HepG2 (cell line): ENCODE measurements around the gene HNRNPM. TPM values are rescaled to one million over a fixed set of nuclear protein-coding genes. Genes with fewer than 3 reads are reported as not detected.

Source experiments
- BCLAF1 ChIP-seq: fragments of 450-650 bp; IDR thresholded peaks from 2 replicates; pipeline ENCODE4 v1.6.1; 2017; ENCODE audit warnings: mild to moderate bottlenecking
- HOMEZ ChIP-seq: IDR thresholded peaks from 2 replicates; pipeline ENCODE4 v1.6.1; 2016; ENCODE audit warnings: low read depth
- KMT2B ChIP-seq: IDR thresholded peaks from 2 replicates; pipeline ENCODE4 v1.6.1; 2016; ENCODE audit warnings: missing genetic modification reagents, missing compliant biosample characterization
- THAP9 ChIP-seq: sonication (generic); formaldehyde crosslinking; IDR thresholded peaks from 2 replicates; pipeline ENCODE4; 2020; ENCODE audit warnings: missing genetic modification reagents, mild to moderate bottlenecking, borderline replicate concordance
- ZBTB14 ChIP-seq: sonication (generic); formaldehyde crosslinking; IDR thresholded peaks from 2 replicates; pipeline ENCODE4 v1.4.0; 2020; ENCODE audit warnings: missing genetic modification reagents
- ZKSCAN8 ChIP-seq: IDR thresholded peaks from 2 replicates; pipeline ENCODE4 v1.6.1; 2016; ENCODE audit warnings: borderline replicate concordance, missing genetic modification reagents, missing compliant biosample characterization
- polyA plus RNA-seq, 8 experiments: library from polyadenylated mRNA; depleted of rRNA in 3 of 8; stranded (reverse) in 7 of 8; unstranded in 1 of 8; fragments of >200 nt; fragmentation: Illumina TruSeq in 4 of 8; extraction: Trizol in 4 of 8; gene quantifications; 2 replicates each; pipeline versions ENCODE4 v1.2.1 to v1.2.3, GENCODE V29; 2011 to 2016; ENCODE audit warnings: low read depth in 4 of 8, missing spikeins in 1 of 8, mixed read lengths in 1 of 8; ENCODE audit not compliant: insufficient read depth in 1 of 8
- total RNA-seq, 5 experiments: library from RNA; depleted of rRNA; stranded (reverse); fragments of >200 nt; fragmentation: Illumina TruSeq; extraction: Trizol; gene quantifications; 2 replicates each; pipeline ENCODE4 v1.2.3, GENCODE V29; 2016; ENCODE audit warnings: low read depth in 1 of 5
- TF ChIP-seq, protein P1 (sequence below): sonication (generic); formaldehyde crosslinking; IDR thresholded peaks from 2 replicates; pipeline ENCODE4 v1.5.1; 2020; ENCODE audit warnings: mild to moderate bottlenecking, missing genetic modification reagents, borderline replicate concordance
- TF ChIP-seq, protein P2 (sequence below): sonication (generic); formaldehyde crosslinking; IDR thresholded peaks from 2 replicates; pipeline ENCODE4 v1.5.0; 2020; ENCODE audit warnings: mild to moderate bottlenecking, missing genetic modification reagents
- TF ChIP-seq, protein P3 (sequence below): sonication (generic); formaldehyde crosslinking; IDR thresholded peaks from 2 replicates; pipeline ENCODE4 v1.4.0; 2020; ENCODE audit warnings: mild to moderate bottlenecking, missing genetic modification reagents
- TF ChIP-seq, protein P4 (sequence below): sonication (generic); formaldehyde crosslinking; IDR thresholded peaks from 2 replicates; pipeline ENCODE4 v1.4.0; 2020; ENCODE audit warnings: mild to moderate bottlenecking, low read depth, missing genetic modification reagents

Gene HNRNPM
- total and polyA plus RNA-seq, 2 of the 13 experiments (the other 11 are each of a cell fraction or from before 2014, with no cell fraction given): 56.7 to 102 TPM

- TF ChIP-seq ZBTB14 (CRISPR knock-in tag): no peak
- TF ChIP-seq, protein P1, sequence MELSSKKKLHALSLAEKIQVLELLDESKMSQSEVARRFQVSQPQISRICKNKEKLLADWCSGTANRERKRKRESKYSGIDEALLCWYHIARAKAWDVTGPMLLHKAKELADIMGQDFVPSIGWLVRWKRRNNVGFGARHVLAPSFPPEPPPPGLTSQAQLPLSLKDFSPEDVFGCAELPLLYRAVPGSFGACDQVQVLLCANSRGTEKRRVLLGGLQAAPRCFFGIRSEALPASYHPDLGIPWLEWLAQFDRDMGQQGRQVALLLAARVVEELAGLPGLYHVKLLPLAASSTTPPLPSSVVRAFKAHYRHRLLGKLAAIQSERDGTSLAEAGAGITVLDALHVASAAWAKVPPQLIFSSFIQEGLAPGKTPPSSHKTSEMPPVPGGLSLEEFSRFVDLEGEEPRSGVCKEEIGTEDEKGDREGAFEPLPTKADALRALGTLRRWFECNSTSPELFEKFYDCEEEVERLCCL (CRISPR knock-in tag): no peak
- TF ChIP-seq, protein P2, sequence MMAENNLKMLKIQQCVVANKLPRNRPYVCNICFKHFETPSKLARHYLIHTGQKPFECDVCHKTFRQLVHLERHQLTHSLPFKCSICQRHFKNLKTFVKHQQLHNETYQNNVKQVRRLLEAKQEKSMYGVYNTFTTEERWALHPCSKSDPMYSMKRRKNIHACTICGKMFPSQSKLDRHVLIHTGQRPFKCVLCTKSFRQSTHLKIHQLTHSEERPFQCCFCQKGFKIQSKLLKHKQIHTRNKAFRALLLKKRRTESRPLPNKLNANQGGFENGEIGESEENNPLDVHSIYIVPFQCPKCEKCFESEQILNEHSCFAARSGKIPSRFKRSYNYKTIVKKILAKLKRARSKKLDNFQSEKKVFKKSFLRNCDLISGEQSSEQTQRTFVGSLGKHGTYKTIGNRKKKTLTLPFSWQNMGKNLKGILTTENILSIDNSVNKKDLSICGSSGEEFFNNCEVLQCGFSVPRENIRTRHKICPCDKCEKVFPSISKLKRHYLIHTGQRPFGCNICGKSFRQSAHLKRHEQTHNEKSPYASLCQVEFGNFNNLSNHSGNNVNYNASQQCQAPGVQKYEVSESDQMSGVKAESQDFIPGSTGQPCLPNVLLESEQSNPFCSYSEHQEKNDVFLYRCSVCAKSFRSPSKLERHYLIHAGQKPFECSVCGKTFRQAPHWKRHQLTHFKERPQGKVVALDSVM: no peak
- TF ChIP-seq, protein P3, sequence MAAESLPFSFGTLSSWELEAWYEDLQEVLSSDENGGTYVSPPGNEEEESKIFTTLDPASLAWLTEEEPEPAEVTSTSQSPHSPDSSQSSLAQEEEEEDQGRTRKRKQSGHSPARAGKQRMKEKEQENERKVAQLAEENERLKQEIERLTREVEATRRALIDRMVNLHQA (CRISPR knock-in tag): no peak
- 0 out of 2 replicates have a peak, but pooled peaks have one; percentile 18 for TF ChIP-seq KMT2B (CRISPR knock-in tag)
- TF ChIP-seq HOMEZ (CRISPR knock-in tag): no peak
- no peak for TF ChIP-seq THAP9 (CRISPR knock-in tag)
- no peak for TF ChIP-seq BCLAF1
- no peak for TF ChIP-seq ZKSCAN8 (CRISPR knock-in tag)
- TF ChIP-seq, protein P4, sequence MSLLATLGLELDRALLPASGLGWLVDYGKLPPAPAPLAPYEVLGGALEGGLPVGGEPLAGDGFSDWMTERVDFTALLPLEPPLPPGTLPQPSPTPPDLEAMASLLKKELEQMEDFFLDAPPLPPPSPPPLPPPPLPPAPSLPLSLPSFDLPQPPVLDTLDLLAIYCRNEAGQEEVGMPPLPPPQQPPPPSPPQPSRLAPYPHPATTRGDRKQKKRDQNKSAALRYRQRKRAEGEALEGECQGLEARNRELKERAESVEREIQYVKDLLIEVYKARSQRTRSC (CRISPR knock-in tag): no peak
Observed at GRCh38 chr19:8526345-8527091, 81.7 kb downstream of the HNRNPM start (continued).
